B cell (primary cell): Measurements from ENCODE around the gene PPP3CA. TPM values are rescaled to one million over a fixed set of nuclear protein-coding genes. Genes with fewer than 3 reads are reported as not detected.

Experiments
- ATAC-seq: fragments of 200-7000 bp; cut with Tn5 transposase; one replicate; pipeline ENCODE4 v1.10.0; 2021; ENCODE audit warnings: low read depth, mild to moderate bottlenecking, moderate number of reproducible peaks, moderate library complexity
- CTCF ChIA-PET: fragments of 350-600 bp; sonication (Branson Sonifier 250); formaldehyde crosslinking; loops from one replicate; lab custom pipeline; 2021; ENCODE audit warnings: antibody characterized with exemption, inconsistent platforms; lab: Charles Lee
- POLR2A ChIA-PET: fragments of 350-600 bp; sonication (Branson Sonifier 250); formaldehyde crosslinking; loops from one replicate; lab custom pipeline; 2021; ENCODE audit warnings: antibody characterized with exemption; lab: Charles Lee
- DNase-seq: peaks from one replicate; pipeline ENCODE4 v3.0.0; 2013
- H2AFZ ChIP-seq: 2 replicates; pipeline ENCODE4 v1.6.1; 2012; ENCODE audit warnings: mild to moderate bottlenecking, low read depth, low read length; ENCODE audit not compliant: insufficient read depth, poor library complexity, severe bottlenecking
- H3K27ac ChIP-seq, 2 donors: 1 replicate in 1 of 2; 2 replicates in 1 of 2; pipeline ENCODE4 v1.5.1; 2012 to 2013; ENCODE audit warnings: low read length in 2 of 2, mild to moderate bottlenecking in 2 of 2, moderate library complexity in 1 of 2
- H3K27me3 ChIP-seq, 4 experiments: fragments of 200-600 bp in 1 of 4; sonication (generic) in 1 of 4; replicated peaks in 1 of 4; 1 replicate in 2 of 4; 2 replicates in 2 of 4; pipeline versions ENCODE4 v1.6.1 to v1.7.0; 2013 to 2016; ENCODE audit warnings: low read length in 3 of 4, mild to moderate bottlenecking in 2 of 4, mixed read lengths in 1 of 4, moderate library complexity in 1 of 4; ENCODE audit not compliant: insufficient read depth in 4 of 4, control insufficient read depth in 3 of 4; ENCODE audit errors: control extremely low read depth in 1 of 4
- H3K36me3 ChIP-seq, 2 experiments: replicated peaks in 1 of 2; 1 replicate in 1 of 2; 2 replicates in 1 of 2; pipeline versions ENCODE4 v1.6.1 to v1.7.1; 2013; ENCODE audit warnings: low read length in 1 of 2; ENCODE audit not compliant: insufficient read depth in 2 of 2, control insufficient read depth in 1 of 2; ENCODE audit errors: control extremely low read depth in 1 of 2, extremely low read depth in 1 of 2
- H3K4me1 ChIP-seq, 2 donors: fragments of 200-600 bp in 1 of 2; sonication (generic) in 1 of 2; 1 replicate in 1 of 2; 2 replicates in 1 of 2; pipeline versions ENCODE4 v1.5.1 to v1.6.1; 2013 to 2017; ENCODE audit warnings: low read length in 2 of 2; ENCODE audit not compliant: control insufficient read depth in 2 of 2, insufficient read depth in 2 of 2
- H3K4me2 ChIP-seq: replicated peaks from 2 replicates; pipeline ENCODE3; 2012; ENCODE audit warnings: mild to moderate bottlenecking, low read depth, low read length; ENCODE audit not compliant: poor library complexity, severe bottlenecking
- H3K4me3 ChIP-seq, 5 experiments: fragments of 200-600 bp in 1 of 5; sonication (generic) in 1 of 5; 1 replicate in 3 of 5; 2 replicates in 2 of 5; pipeline versions ENCODE4 v1.5.1 to v1.7.0; 2011 to 2016; ENCODE audit warnings: low read length in 4 of 5, mild to moderate bottlenecking in 4 of 5, low read depth in 2 of 5, control low read depth in 1 of 5, moderate library complexity in 1 of 5; ENCODE audit not compliant: insufficient read depth in 1 of 5; ENCODE audit errors: control extremely low read depth in 1 of 5, extremely low read depth in 1 of 5
- H3K79me2 ChIP-seq: fragments of 200-600 bp; sonication (generic); one replicate; pipeline ENCODE4 v1.6.0; 2016; ENCODE audit warnings: low read length; ENCODE audit not compliant: control insufficient read depth, insufficient read depth
- H3K9ac ChIP-seq: fragments of 200-600 bp; sonication (generic); 2 replicates; pipeline ENCODE4 v1.6.1; 2017; ENCODE audit warnings: mild to moderate bottlenecking, low read length, moderate library complexity
- H3K9me3 ChIP-seq, 3 donors: one replicate each; pipeline versions ENCODE4 v1.6.1 to v1.7.1; 2013; ENCODE audit warnings: low read length in 2 of 3; ENCODE audit not compliant: control insufficient read depth in 2 of 3, insufficient read depth in 1 of 3; ENCODE audit errors: control extremely low read depth in 1 of 3
- H4K20me1 ChIP-seq: 2 replicates; pipeline ENCODE4 v1.6.0; 2012; ENCODE audit warnings: mild to moderate bottlenecking, low read length; ENCODE audit not compliant: insufficient read depth, control insufficient read depth, poor library complexity, severe bottlenecking
- H3K27ac Mint-ChIP-seq: one replicate; pipeline ENCODE4 v1.8.0; 2021; ENCODE audit warnings: mixed read lengths
- H3K27me3 Mint-ChIP-seq: one replicate; pipeline ENCODE4 v1.8.0; 2021; ENCODE audit warnings: mixed read lengths
- H3K4me1 Mint-ChIP-seq: one replicate; pipeline ENCODE4 v1.8.0; 2021; ENCODE audit warnings: mixed read lengths
- H3K4me3 Mint-ChIP-seq: one replicate; pipeline ENCODE4 v1.8.0; 2021; ENCODE audit warnings: mixed read lengths
- H3K9me3 Mint-ChIP-seq: one replicate; pipeline ENCODE4 v1.8.0; 2022; ENCODE audit warnings: mixed read lengths; ENCODE audit not compliant: insufficient read depth
- CTCF ChIP-seq: fragments of 200-600 bp; IDR thresholded peaks from one replicate; pipeline ENCODE4 v1.8.0; 2022; ENCODE audit warnings: antibody characterized with exemption, mild to moderate bottlenecking
- EZH2 ChIP-seq: IDR thresholded peaks from 2 replicates; pipeline ENCODE4 v1.6.1; 2012; ENCODE audit warnings: borderline replicate concordance, low read depth, mild to moderate bottlenecking, moderate library complexity, low read length; ENCODE audit not compliant: insufficient read depth, poor library complexity, severe bottlenecking
- WGBS: methylation state at CpG from one replicate; pipeline ENCODE4 v1.1.5; 2013; ENCODE audit warnings: missing lambda C conversion rate; ENCODE audit not compliant: insufficient coverage; 5-methylcytosine and 5-hydroxymethylcytosine counted together
- intact Hi-C: fragments of 100-400 bp; cut with micrococcal nuclease; formaldehyde crosslinking; loops from one replicate; pipeline ENCODE4 v1.10.0; 2022
- polyA plus RNA-seq: library from polyadenylated mRNA; depleted of rRNA; stranded (reverse); fragments of >200 nt; gene quantifications from 2 replicates; pipeline ENCODE4 v1.2.3, GENCODE V29; 2012
- total RNA-seq, 2 donors: library from RNA; stranded (reverse); fragments of 120-200 nt in 1 of 2; gene quantifications; 1 replicate in 1 of 2; 2 replicates in 1 of 2; pipeline versions ENCODE4 v1.2.3 to v1.2.4, GENCODE V29; 2013 to 2022

Gene PPP3CA
- total and polyA plus RNA-seq, 2 donors (not counting 1 experiment from before 2014, with no cell fraction given): 14.3 to 85.1 TPM

DNA sequence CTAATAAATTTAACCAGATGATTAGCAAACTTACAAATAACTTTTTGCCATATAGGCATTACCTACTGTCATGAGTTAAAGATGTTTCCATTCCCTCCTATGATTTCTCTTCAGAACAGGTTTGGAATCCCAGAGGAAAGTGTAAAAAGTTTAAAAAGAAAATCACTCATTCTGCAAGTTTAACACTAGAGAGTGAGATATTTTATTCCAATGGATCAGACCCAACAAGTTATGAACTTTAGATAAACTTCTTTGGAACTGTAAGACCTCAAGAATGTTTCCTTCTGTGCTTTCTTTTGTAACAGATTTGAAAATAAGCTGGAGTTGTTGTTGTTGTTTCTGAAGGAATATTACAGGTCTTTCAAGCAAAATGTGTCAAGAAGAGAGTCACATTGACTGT lies 51.6 kb downstream of the PPP3CA start:
- ChIA-PET POLR2A (no interaction called here), CTCF (interaction anchor here (0.7 to 1.1 kb wide), 2 partner anchors 92 to 435 kb away, joined by 3 read pairs; no protein-coding TSS in a partner anchor)
- ATAC-seq (no peak), DNase-seq (no peak)
- Mint-ChIP-seq H3K27me3 (no peaks in the 10 kb centered on the region), H3K4me3 (no peak overlapping the region), H3K27ac (no peak overlapping the region), H3K4me1 (peaks cover 58% of the 10 kb centered on the region), H3K9me3 (no peaks in the 10 kb centered on the region)
- intact Hi-C loops: no loop called here
- Histone ChIP-seq H3K4me1 (peaks cover 7 to 12% of the 10 kb centered on the region in 2 donors), H3K36me3 (peaks cover 0 to 2% of the 10 kb centered on the region in 2 experiments), H3K4me2 (no peak overlapping the region), H3K27me3 (no peaks in the 10 kb centered on the region), H2AFZ (no peak overlapping the region), H3K4me3 (no peak overlapping the region), H4K20me1 (peaks cover 49% of the 10 kb centered on the region), H3K9ac (no peak overlapping the region), H3K9me3 (peaks cover 0 to 5% (median 0%) of the 10 kb centered on the region in 3 donors), H3K79me2 (peaks cover 89% of the 10 kb centered on the region), H3K27ac (no peak overlapping the region)
- no peak for TF ChIP-seq CTCF
- no peak for TF ChIP-seq EZH2

DNA sequence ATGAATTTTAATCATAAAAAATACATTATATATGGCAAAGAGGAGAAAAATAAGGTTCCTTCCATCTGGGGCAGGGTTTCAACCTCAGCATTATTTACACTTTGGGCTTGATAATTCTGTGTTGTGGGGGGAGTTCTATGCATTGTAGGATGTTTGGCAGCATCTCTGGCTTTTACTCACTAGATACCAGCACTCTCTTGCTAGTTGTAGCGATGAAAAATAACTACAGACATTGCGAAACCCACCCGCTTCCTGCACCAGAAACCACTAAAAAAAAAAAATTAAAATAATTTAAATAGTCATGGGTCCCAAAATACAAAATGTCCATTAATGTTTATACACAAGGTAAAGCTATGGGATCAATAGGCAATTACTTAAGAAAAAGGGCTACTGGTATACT lies 52.7 kb downstream of the PPP3CA start:
- intact Hi-C loops: no loop called here
- ATAC-seq: no peak
- H3K27ac Mint-ChIP-seq: no peak overlapping the region
- H3K4me3 Mint-ChIP-seq: no peak overlapping the region
- no peaks in the 10 kb centered on the region for H3K27me3 ChIP-seq
- CTCF ChIA-PET: no interaction called here
- peaks cover 89% of the 10 kb centered on the region for H3K79me2 ChIP-seq
- H3K27me3 Mint-ChIP-seq: no peaks in the 10 kb centered on the region
- peaks cover 0 to 2% of the 10 kb centered on the region in 2 experiments for H3K36me3 ChIP-seq
- TF ChIP-seq EZH2 (no peak), CTCF (no peak)
- no peak overlapping the region for H2AFZ ChIP-seq
- H4K20me1 ChIP-seq: peaks cover 44% of the 10 kb centered on the region
- no peak for DNase-seq
- H3K4me3 ChIP-seq: no peak overlapping the region
- H3K27ac ChIP-seq: no peak overlapping the region
- H3K4me2 ChIP-seq: no peak overlapping the region
- POLR2A ChIA-PET: interaction anchor here (0.7 kb wide), 2 partner anchors 250 to 1757 kb away, joined by 3 to 5 read pairs; no protein-coding TSS in a partner anchor
- peaks cover 0 to 5% (median 0%) of the 10 kb centered on the region in 3 donors for H3K9me3 ChIP-seq
- H3K4me1 ChIP-seq: peaks cover 11 to 21% of the 10 kb centered on the region in 2 donors
- WGBS: no CpG with 5 or more reads among the region's 3 CpGs
- H3K9ac ChIP-seq: no peak overlapping the region
- no peaks in the 10 kb centered on the region for H3K9me3 Mint-ChIP-seq
- H3K4me1 Mint-ChIP-seq: peaks cover 64% of the 10 kb centered on the region
